ENCODE measurements around the gene DPP4.

- no peak for TF ChIP-seq CTCF (IDR thresholded peaks at IDR 0.05; ENCODE audit: low read length)
- no peak for TF ChIP-seq EZH2phosphoT487 (IDR thresholded peaks at IDR 0.05; ENCODE audit: low read length)
- TF ChIP-seq EZH2 (optimal IDR thresholded peaks at IDR 0.05; ENCODE audit: low read depth, low read length) = no peak
Observed at GRCh38 chr2:162106146-162106551, 32.1 kb upstream of the DPP4 start.

Data from MM.1S (cell line).